OCI-M1 (cell line): ENCODE data around the gene FRMPD1.

Experiments
- DNase-seq: peaks from one replicate; lab custom pipeline; 2025; lab: John Stamatoyannopoulos, UW

The FRMPD1 gene

DNA sequence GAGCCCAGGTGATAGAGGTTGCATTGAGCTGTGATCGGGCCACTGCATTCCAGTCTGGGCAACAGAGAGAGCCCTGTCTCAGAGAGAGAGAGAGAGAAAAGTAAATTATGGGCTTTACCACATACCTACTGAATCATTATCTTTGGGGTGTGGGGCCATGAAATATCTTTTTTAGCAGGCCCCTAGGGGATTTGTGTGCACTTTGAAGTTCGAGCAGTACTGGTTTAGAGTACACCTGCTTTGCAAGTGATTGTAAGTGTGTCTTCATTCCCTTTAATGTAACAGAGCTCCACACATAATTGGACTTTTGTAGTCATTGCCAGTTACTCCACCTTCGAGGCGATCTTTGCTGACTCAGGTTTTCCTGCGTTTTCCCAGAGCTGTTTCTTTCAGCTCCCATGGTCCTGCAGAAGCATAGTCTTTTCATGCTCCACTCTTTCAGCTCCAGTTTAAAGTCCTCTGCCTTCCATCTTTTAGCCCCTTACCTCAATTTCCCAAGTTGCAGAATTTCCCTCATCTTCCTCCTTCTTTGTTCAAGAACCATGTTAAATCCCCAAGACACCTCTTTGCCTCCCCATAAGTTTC, 24.0 kb upstream of the FRMPD1 start:
- no peak for DNase-seq

DNA sequence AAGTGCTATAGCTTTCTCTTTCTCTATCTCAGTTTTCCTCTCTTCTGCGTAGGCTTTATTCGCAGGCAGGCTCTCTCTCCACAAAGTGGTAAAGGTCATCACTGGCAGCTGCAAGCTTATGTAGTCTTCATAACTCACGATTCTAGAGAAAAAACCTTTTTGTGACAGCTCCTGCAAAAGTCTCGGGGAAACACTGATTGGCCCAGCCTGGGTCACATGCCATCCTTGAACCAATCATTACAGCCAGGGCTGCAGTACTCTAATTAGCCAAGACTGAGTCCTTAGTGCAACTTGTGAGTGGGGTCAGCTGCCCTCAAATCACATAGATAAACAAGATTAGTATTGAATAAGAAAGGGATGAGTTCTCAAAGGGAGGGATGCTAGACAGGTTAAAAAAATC, 18.3 kb upstream of the FRMPD1 start:
- no peak for DNase-seq

DNA sequence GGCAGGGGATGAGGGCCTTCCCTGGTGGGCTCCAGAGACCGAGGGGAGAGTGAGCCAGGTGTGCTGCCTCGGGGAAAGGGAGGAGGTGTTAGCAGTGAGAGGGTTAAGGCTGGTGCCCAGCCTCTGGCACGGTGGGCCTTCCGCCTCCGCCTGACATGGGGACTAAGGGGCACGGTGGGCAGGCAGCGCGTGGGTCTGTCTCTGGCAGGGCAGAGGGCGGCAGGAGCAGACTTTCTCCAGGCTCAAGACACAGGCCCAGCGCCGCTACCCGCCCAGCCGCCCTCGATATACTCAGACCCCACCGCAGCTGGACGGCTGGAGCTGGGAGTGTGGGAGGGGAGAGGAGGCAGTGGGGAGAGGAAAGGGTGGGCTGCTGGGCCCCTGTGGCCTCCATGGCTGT, 14.9 kb upstream of the FRMPD1 start:
- no peak for DNase-seq

DNA sequence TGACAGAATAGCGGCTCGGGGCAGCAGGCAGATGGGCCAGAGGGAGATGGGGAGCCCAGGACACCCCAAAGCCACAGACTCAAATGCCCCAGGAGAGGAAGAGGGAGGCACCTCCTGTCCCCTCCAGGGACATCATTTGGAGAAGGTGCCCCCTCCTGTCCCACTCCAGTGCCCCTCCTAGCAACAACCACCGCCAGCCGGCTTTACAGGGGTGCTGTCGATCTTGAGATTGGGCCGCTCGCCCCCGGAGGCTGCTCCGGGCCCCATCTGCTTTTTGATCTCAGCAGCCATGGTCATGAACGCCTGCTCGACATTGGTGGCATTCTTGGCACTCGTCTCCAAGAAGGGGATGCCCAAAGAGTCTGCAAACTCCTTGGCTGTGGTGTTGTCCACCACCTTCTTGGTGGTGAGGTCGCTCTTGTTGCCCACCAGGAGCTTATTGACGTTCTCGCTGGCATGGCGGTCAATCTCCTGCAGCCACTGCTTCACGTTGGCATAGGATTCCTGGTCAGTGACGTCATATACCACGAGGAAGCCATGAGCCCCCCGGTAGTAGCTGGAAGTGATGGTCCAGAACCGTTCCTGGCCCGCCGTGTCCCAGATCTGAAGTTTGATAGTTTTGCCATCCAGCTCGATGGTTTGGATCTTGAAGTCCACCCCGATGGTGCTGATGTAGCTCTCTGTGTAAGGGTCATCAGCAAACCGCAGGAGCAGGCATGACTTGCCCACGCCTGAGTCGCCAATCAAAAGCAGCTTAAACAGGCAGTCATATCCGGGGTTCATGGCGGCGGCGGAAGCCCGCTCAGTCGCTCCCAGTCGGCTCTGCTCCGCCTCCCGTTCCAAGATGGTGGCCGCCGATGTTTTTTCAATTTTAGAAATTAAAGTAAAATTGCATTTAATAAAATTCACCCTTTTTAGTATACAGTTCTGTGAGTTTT, 14.0 kb upstream of the FRMPD1 start:
- no peak for DNase-seq

DNA sequence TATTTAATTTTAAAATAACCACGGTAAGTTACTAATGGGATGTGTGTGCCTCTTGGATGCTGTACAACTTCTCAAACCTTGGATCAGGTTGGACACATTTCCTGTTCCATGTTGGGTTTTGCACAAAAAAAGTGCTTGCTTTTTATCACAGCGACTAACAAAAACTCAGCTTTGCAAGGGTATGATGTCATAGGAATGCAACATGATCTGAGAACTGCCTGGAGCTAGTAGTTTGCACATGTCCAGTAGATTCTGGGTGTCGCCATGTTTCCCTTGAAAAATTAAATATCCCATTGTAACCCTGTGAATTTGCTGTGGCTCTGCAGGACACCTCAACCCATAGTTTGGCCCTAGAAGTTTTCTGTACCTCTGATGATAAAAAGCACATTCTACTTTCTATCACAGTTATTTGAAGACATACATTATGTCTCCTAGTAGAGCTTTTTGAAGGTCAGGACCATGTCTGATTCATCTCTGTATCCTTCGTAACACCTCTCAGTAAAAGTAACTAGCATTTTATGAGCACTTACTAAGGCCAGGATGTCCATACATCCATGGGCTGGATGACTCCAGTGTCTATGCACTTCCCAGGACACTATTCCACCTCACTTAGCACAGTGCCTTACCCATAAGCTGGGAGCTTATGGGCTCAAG, 11.5 kb upstream of the FRMPD1 start:
- DNase-seq = peak; percentile 31

DNA sequence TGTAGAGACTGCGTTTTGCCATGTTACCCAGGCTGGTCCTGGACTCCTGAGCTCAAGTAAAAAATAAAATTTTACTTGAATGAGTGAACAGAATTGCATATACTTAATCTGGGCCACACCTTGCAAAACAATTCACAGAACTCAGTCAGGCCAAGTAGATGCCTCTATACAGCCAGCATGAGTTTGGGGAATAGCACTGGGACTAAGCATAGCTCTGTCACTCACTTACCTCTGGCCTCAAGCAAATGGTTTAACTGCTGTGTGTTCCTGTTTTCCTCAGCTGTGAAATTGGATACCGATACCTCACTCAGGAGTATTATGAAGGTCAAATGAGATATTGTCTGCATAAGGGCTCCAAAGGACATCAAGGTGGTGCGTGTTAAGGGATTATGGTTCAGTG, 10.9 kb upstream of the FRMPD1 start:
- no peak for DNase-seq

DNA sequence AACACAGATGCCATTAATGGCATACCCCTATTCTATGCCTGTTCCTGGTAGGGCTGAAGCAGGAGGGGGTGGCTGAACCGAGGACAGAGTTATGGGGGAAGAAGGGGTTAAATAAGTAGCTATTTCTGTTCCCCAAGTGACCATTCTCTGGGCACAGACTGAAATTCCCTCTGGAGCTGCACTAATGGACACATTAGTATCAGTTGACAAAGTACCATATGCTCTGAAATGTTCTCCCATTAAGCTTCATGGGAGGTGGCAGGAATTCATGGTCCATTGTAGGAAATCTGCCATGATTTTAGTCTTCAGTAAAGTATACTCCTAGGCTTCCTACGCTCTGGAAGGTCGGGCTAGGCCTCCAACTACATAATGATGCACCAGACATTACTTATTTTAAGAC, 10.5 kb upstream of the FRMPD1 start:
- no peak for DNase-seq

DNA sequence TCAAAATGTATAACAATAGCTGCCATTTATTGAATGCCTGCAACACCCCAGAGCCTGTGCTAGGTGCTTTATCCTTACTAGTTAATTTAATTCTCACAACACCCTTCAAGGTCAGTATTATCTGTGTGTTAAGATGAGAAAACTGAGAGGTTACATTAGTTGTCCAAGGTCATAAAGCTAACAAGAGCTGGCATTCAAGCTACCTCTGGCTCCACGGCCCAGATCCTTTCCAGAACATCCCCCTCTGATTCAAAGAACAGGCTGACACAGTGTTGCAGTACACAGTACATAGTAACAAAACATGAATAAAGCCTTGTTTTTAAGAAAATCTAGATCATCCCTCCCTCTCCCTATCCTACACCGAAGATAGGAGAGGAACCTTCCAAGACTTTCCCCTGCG, 9.4 kb upstream of the FRMPD1 start:
- DNase-seq = no peak

DNA sequence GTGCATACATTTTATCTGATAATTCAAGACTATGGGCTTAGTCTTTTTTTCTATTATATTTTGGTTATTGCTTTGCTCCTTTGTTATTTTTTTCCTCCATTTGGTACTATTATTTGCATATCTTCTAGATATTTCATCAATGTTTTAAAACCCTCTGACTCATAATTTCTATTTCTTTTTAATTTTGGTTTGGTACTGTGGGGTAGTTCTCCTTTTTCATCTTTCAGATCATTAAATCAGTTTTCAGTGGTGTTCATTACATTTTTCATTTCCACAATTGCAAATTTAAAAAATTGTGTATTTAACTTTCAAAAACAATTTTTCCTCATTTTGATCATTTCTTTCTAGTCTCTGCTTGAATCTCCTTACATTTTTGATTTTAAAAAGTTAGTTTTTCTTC, 7.5 kb upstream of the FRMPD1 start:
- DNase-seq = no peak

DNA sequence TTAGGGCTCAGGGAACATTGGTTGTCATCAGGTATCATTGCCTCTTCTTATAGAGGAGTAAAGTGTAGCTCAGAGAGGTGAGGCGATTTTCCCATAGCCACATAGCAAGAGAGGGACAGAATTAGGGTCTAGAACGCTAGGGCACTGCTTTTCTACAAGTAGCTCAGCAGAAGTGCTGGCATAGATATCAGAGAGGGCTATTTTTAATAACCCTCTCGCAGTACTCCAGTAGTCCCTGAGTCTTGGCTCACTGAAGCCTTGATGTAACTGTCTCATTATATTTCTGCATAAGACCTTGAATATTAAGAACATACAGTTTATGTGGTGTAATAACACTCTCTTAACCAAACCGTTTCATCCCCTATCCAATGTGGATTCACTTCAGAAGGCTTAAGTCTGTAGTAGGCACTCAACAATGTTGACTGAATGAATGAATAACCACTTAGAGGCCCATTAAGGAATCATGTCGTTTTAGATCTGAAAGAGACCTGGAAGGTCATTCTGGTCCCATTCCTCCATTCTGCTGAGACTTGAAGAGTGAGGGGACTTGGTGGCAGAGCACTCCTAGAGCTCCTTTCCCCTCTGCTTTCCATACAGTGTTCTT, 4.7 kb upstream of the FRMPD1 start:
- no peak for DNase-seq

DNA sequence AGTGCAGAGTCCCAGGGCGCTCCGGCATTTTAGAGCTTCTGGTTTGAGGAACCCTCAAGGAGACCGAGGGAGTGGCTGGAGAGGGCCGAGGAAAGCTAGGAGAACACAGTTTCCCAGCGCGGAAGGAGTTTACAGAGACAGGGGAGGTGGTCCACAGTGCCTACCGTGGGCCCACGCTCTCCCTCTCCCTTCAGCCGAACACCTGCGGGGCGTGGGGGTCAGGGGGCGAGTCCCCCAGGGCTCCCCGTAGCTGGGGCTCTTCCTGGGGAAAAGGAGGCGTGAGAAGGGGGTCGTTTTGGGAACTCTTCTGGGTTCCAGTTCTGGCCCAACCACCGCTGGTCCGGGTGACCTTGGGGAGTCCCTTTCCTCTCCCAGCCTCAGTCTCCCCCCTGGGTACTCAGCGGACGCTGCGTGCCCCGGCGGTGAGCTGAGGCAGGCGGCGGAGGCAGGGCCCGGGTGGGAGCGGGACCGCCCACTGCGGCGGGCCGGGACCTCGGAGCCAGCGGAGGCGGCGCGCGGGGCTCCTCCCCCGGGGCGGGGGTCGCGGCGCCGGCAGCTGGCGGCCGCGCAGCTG, 368 bp upstream of the FRMPD1 start:
- DNase-seq = no peak

DNA sequence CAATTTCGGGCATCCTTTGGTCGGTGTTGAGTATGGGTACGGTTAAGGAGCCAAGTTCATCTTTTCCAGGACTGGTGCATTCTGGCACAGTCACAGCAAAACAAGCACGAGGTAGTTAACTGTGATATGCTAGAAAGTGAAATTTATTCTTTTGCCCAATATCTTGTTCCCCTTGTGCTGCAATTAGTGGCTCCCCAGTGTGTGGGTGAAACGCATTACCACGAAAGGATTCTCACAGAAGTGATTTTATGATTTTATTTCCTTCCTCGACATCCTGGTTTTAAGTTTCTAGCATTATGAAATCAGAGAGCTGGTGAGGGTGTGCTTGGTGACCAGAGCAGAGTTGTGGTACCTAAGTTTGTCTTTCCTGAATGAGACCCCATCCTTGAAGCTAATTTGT, 1.5 kb downstream of the FRMPD1 start:
- DNase-seq = no peak

DNA sequence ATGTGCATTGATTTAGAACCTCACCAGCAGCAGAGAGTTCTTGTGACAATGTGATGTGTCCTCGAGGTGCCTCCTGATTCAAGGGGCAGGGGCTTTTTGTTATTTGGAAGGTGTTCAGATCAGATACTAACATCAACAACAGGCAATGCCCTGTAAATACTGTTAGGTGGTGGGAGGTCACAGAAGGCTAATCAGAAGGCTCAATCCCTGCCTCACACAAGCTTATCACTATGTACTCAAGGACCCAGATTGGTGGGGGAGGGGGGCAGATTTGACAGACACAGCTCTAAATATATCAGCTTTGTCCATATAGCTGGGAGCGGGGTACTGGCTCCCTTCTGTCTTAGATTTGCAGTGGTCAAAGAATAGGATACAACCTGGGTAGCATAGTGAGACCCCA, 2.6 kb downstream of the FRMPD1 start:
- DNase-seq = no peak

DNA sequence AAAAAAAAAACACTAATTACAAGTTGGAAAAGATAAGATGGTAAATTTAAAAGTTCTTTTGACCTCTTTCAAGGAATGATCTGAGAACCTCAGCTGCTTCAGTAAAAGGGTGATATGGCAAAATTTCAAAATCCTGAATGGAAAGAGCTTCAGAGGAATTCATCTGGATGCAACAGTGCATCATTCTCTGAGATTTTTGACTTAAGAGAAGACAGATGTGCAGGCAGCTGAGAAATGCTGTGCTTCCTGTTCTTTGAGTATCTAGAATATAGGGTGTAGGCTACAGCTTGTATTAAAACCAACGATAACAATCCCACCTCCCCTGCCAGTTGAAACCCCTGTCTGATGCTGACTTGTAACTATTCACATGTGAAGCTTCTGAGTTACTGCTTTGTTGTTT, 6.2 kb downstream of the FRMPD1 start:
- no peak for DNase-seq

DNA sequence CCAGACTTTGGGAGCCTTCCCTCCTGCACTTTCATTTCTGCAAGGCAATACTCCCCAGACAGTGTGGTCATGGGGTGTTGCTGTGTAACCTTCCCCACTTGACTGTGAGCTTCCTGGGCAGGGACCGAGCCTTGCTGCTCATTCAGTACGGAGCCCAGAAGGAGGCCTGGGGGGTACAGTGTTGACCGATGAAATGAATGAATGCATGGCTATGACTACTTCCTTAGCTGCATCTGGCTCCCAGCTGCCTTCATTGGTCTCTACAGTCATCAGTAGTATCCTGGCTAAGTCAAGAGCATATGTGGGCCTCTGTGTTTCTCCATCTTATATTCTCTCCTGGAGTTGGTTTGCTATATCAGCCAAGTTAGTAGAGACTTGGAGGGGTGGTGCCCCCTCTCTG, 9.9 kb downstream of the FRMPD1 start:
- no peak for DNase-seq

DNA sequence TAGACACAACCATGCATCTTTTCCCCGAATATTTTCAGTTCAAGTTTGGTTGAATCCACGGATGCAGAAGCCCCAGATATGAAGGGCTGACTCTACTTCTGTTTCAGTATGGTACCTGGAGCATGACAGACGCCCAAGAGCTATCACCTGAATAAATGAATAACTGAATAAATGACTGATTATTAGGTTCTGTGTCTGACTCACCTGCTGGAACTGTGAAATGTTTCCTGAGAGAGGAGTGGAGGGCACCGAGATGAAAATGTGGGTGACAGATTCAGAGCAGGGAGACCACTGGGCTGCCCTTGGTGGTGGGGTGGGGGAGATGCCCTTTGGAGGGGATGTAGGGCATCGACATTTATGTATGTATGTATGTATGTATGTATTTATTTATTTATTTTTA, 13.2 kb downstream of the FRMPD1 start:
- no peak for DNase-seq

DNA sequence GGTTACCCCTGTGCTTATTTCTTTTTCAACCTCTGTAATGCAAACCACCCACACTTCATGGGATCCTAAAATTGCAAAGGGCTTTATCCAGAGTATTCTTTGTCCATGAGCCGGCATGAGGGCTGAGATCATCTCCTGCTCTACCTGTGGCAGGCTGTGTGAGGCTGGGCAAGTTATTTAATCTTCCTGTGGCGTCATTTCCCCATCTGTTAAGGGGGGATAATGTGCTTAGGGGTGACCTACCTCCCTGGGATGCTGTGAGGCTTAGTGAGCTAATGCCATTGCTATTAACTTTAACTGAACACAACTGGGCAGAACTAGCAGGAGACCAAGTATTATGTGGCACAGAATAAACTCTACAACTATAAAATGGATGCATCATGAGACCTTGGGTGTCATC, 17.0 kb downstream of the FRMPD1 start:
- no peak for DNase-seq

DNA sequence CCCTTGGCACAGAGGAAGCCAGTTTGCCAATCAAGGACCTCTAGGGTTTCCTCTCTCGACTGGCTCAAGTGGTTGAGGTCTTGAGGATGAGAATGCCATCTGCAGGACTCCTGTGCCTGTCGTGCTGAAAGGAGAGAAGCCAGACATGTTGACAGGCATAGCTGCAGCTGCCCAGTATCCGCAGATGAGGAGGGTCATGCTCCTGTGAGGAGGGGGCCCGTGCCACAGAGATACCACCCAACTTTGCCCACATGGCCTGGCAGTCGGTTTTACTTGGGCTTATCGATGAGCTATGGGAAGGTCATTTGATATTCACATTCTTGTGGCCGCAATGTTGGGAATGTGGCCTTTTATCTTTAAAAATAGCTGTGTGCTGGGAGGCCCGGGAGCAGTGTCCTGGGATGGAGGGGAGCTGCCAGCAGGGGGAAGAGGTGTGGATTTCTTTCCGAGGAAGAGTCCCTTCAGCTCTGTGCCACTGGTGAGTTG, 17.4 kb downstream of the FRMPD1 start:
- no peak for DNase-seq

DNA sequence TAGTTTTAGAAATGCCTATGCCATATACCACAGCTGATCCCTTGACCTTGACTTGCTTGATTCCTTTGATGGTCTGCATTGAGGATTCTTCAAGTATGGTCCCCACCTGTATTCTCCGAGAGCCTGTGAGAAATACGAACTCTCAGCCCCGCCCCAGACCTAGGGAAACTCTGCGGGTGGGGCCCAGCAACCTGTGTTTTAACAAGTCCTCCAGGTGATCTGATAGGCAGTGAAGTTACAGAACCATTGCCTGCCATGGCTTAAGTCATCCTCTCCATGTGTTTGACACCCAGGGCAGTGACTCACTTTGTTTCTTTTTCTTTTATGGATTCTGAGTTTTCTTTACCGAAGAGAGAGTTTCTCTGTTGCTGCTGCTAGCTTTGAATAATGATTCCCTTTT, 18.5 kb downstream of the FRMPD1 start:
- DNase-seq = no peak

DNA sequence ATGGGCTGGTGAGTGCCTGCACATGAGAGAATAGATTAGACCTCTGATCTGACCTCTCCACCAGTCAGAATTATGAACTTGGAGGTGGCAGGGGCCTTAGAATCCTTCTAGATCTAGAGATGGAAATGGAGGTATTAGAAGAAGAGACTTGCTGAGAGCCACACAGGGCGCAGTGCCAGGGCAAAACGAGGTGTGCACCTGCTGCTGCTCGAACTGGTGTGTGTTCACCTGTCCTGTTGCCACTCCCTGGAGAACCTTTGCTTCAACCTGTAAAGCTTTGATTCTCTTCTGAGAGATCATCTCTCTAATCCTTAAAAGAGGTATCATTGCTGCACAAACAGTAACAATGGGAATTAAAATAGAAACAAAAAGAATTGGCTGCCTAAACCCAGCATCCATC, 24.9 kb downstream of the FRMPD1 start:
- DNase-seq = no peak

DNA sequence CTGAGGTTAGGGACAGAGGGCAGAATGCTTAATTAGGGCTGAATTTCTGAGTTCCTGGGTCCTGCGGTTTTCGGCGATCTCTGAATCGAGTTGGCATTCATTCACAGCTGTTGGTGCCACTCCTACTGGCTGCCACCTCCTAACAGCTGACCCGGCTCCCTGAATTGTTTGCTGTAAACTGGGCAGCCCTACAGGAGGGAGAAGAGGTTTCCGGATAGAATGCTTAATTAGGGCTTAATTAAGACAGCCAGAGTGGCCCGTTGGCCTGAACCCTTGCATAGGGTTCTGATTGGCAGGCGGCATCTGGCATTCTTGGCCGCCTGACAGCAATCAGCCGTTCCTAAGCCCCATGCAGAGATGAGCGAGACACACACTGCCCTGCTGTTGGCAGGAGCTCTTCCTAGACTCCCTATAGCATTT, 25.7 kb downstream of the FRMPD1 start:
- no peak for DNase-seq

DNA sequence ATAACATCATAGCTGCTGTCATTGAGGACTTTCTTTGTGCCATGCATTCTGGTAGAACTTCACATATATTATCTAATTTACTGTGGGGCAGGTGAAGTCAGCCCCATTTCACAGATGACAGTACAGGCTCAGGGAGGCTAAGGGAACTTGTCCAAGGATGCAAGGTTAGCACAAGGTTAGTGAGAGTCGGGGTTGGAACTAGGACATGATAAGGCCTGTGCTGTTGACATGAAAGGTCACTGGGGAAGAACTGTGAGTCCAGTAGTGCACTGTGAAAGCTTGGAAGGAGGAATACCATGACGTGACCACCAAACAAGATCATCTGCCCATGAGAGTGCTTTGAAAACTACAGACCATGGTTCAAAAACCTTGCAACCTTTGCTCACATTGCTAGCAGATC, 26.7 kb downstream of the FRMPD1 start:
- DNase-seq = no peak
